ENCODE results near the gene ALKBH2.

Gene ALKBH2

DNA sequence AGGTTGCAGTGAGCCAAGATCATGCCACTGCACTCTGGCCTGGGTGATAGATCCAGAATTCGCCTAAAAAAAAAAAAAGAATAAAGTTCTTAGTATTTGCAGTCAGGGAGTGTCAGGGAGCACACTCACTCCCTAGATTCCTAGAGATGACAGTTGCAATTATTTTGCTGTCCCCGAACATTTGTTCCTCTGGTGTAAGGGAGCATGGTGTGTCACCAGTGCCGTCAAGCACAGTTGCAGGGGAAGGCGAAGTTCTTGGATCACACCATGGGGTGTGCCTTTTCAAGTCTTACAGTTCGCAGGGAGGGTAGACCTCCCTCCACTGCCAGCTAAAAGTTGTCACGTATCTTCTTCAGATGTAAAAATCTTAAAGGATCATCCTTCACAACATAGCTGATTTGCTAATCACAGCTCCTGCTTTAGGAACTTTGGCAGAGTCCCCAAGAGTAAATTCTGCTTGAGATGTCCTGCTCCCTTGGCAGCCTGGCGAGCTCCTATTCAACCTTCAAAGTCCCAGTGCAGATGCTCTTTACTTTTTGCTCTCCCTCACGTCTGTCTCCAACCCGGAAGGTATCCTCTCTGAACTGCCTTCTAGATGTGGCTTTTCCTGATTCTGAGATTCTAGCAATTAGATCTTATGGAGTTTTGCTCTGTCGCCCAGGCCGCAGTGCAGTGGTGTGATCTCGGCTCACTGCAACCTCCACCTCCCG, 34.4 kb upstream of the ALKBH2 start:
- ATAC-seq, result no peak
- TF ChIP-seq, protein P1, sequence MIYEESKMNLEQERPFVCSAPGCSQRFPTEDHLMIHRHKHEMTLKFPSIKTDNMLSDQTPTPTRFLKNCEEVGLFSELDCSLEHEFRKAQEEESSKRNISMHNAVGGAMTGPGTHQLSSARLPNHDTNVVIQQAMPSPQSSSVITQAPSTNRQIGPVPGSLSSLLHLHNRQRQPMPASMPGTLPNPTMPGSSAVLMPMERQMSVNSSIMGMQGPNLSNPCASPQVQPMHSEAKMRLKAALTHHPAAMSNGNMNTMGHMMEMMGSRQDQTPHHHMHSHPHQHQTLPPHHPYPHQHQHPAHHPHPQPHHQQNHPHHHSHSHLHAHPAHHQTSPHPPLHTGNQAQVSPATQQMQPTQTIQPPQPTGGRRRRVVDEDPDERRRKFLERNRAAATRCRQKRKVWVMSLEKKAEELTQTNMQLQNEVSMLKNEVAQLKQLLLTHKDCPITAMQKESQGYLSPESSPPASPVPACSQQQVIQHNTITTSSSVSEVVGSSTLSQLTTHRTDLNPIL (CRISPR knock-in tag; IDR thresholded peaks at IDR 0.05; ENCODE audit: low read depth), result no peak
- TF ChIP-seq ZFP3 (CRISPR knock-in tag; IDR thresholded peaks at IDR 0.05) (peak; percentile 95), CSDC2 (CRISPR knock-in tag; IDR thresholded peaks at IDR 0.05) (no peak), ARNTL (CRISPR knock-in tag; IDR thresholded peaks at IDR 0.05; ENCODE audit: borderline replicate concordance, low read depth) (no peak), ZC3H10 (CRISPR knock-in tag; IDR thresholded peaks at IDR 0.05) (no peak), OSR1 (CRISPR knock-in tag; IDR thresholded peaks at IDR 0.05) (no peak), ZFP30 (CRISPR knock-in tag; IDR thresholded peaks at IDR 0.05) (no peak)

GRCh38 chr12:109126784-109127183, 33.5 kb upstream of the ALKBH2 start:
- no peak for TF ChIP-seq OSR1 (CRISPR knock-in tag; IDR thresholded peaks at IDR 0.05)
- no peak for TF ChIP-seq PPARA (CRISPR knock-in tag; IDR thresholded peaks at IDR 0.05; ENCODE audit: borderline replicate concordance)
- TF ChIP-seq, protein P2, sequence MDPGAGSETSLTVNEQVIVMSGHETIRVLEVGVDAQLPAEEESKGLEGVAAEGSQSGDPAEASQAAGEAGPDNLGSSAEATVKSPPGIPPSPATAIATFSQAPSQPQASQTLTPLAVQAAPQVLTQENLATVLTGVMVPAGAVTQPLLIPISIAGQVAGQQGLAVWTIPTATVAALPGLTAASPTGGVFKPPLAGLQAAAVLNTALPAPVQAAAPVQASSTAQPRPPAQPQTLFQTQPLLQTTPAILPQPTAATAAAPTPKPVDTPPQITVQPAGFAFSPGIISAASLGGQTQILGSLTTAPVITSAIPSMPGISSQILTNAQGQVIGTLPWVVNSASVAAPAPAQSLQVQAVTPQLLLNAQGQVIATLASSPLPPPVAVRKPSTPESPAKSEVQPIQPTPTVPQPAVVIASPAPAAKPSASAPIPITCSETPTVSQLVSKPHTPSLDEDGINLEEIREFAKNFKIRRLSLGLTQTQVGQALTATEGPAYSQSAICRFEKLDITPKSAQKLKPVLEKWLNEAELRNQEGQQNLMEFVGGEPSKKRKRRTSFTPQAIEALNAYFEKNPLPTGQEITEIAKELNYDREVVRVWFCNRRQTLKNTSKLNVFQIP (CRISPR knock-in tag; IDR thresholded peaks at IDR 0.05; ENCODE audit: borderline replicate concordance, low read depth), result no peak
- TF ChIP-seq RARB (CRISPR knock-in tag; IDR thresholded peaks at IDR 0.05), result no peak
- no peak for TF ChIP-seq ZFP3 (CRISPR knock-in tag; IDR thresholded peaks at IDR 0.05)
- no peak for TF ChIP-seq ESRRG (CRISPR knock-in tag; IDR thresholded peaks at IDR 0.05)
- TF ChIP-seq PATZ1 (CRISPR knock-in tag; IDR thresholded peaks at IDR 0.05; ENCODE audit: borderline replicate concordance), result no peak
- no peak for TF ChIP-seq TOX (CRISPR knock-in tag; IDR thresholded peaks at IDR 0.05; ENCODE audit: borderline replicate concordance)
- TF ChIP-seq ISL1 (CRISPR knock-in tag; IDR thresholded peaks at IDR 0.05), result no peak
- TF ChIP-seq, protein P3, sequence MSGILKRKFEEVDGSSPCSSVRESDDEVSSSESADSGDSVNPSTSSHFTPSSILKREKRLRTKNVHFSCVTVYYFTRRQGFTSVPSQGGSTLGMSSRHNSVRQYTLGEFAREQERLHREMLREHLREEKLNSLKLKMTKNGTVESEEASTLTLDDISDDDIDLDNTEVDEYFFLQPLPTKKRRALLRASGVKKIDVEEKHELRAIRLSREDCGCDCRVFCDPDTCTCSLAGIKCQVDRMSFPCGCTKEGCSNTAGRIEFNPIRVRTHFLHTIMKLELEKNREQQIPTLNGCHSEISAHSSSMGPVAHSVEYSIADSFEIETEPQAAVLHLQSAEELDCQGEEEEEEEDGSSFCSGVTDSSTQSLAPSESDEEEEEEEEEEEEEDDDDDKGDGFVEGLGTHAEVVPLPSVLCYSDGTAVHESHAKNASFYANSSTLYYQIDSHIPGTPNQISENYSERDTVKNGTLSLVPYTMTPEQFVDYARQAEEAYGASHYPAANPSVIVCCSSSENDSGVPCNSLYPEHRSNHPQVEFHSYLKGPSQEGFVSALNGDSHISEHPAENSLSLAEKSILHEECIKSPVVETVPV (CRISPR knock-in tag; IDR thresholded peaks at IDR 0.05), result no peak
- no peak for TF ChIP-seq TCF4 (CRISPR knock-in tag; IDR thresholded peaks at IDR 0.05; ENCODE audit: borderline replicate concordance)
- TF ChIP-seq BACH2 (CRISPR knock-in tag; IDR thresholded peaks at IDR 0.05; ENCODE audit: borderline replicate concordance), result no peak
- no peak for ATAC-seq

- ATAC-seq, result no peak
- no peak for TF ChIP-seq TSHZ2 (CRISPR knock-in tag; IDR thresholded peaks at IDR 0.05)
- no peak for TF ChIP-seq ESRRG (CRISPR knock-in tag; IDR thresholded peaks at IDR 0.05)
- TF ChIP-seq RARB (CRISPR knock-in tag; IDR thresholded peaks at IDR 0.05), result no peak
- TF ChIP-seq ZFP30 (CRISPR knock-in tag; IDR thresholded peaks at IDR 0.05), result no peak
- TF ChIP-seq, protein P3 (CRISPR knock-in tag; IDR thresholded peaks at IDR 0.05), result no peak
- TF ChIP-seq ZNF565 (CRISPR knock-in tag; conservative IDR thresholded peaks at IDR 0.05; ENCODE audit: low read depth), result no peak
- no peak for TF ChIP-seq ZC3H10 (CRISPR knock-in tag; IDR thresholded peaks at IDR 0.05)
- no peak for TF ChIP-seq ARNTL (CRISPR knock-in tag; IDR thresholded peaks at IDR 0.05; ENCODE audit: borderline replicate concordance, low read depth)
- no peak for TF ChIP-seq ZNF8 (CRISPR knock-in tag; IDR thresholded peaks at IDR 0.05)
- no peak for TF ChIP-seq TOX (CRISPR knock-in tag; IDR thresholded peaks at IDR 0.05; ENCODE audit: borderline replicate concordance)
- TF ChIP-seq, protein P2 (CRISPR knock-in tag; IDR thresholded peaks at IDR 0.05; ENCODE audit: borderline replicate concordance, low read depth), result no peak
- TF ChIP-seq PPARA (CRISPR knock-in tag; IDR thresholded peaks at IDR 0.05; ENCODE audit: borderline replicate concordance), result no peak
- no peak for TF ChIP-seq ISL1 (CRISPR knock-in tag; IDR thresholded peaks at IDR 0.05)
These were observed 32.5 kb upstream of the ALKBH2 start for GRCh38 chr12:109125791-109126190.
